Brain microvascular endothelial cell (primary cell): ENCODE measurements around the gene PTPRA.
"Not testable (repeated sequence)": the region's sequence is repeated elsewhere in the genome, so short reads cannot be mapped to it uniquely, and the experiment has no call there.

Experiments
- DNase-seq: peaks from one replicate; pipeline ENCODE4 v3.0.0-alpha.2; 2020
- H3K27ac ChIP-seq: fragments of 250-450 bp; sonication (Bioruptor Pico); 2 replicates; pipeline ENCODE4 v1.5.1; 2020; ENCODE audit warnings: mild to moderate bottlenecking, moderate library complexity
- H3K27me3 ChIP-seq: fragments of 250-450 bp; sonication (Bioruptor Pico); replicated peaks from 2 replicates; pipeline ENCODE4 v1.5.1; 2020; ENCODE audit warnings: mild to moderate bottlenecking
- H3K36me3 ChIP-seq: fragments of 250-450 bp; sonication (Bioruptor Pico); replicated peaks from 2 replicates; pipeline ENCODE4 v1.5.1; 2020; ENCODE audit warnings: mild to moderate bottlenecking
- H3K4me3 ChIP-seq: 2 replicates; pipeline ENCODE4 v1.5.1; 2011; ENCODE audit warnings: low read depth, mild to moderate bottlenecking, control low read depth, low read length, moderate library complexity
- in situ Hi-C: cut with HindIII; loops from 2 replicates; pipeline ENCODE4 v1.10.0; 2017; ENCODE audit warnings: low sequenced_read_pairs, low pct_ligation_motif_present
- TF ChIP-seq, protein P1 (sequence below): IDR thresholded peaks from 2 replicates; pipeline ENCODE4 v1.5.1; 2011; ENCODE audit warnings: low read depth, mild to moderate bottlenecking, moderate library complexity, low read length, control low read depth, inconsistent platforms; ENCODE audit errors: missing control alignments

The PTPRA gene

DNA sequence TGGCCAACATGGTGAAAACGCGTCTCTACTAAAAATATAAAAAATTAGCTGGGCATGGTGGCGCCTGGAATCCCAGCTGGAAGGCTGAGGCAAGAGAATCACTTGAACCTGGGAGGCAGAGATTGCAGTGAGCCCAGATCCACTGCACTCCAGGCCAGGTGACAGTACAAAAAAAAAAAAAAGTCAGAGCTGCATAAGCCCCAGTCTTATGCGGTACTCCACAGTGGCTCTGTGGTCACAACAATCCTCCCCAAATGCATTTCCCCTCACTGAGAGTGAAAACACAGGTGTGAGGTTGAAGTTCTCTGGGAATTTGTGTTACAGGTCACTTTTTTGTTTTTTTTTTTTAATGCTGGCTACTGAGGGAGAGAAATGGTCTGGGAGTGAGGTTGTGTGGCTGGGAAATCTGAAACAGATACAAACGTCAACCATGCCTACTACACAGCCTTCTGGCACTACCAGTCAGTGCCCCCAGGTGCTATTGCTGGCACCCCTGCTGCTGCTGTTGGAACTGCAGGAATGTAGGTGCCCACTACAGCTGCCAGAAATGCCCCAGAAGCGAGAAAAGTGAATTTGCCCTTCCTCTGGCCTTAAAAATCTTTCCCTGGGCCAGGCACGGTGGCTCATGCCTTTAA, 178.2 kb downstream of the PTPRA start:
- Histone ChIP-seq H3K36me3 (peaks cover 20% of the 10 kb centered on the region), H3K27ac (no peak overlapping the region), H3K27me3 (no peaks in the 10 kb centered on the region), H3K4me3 (no peak overlapping the region)
- no peak for DNase-seq
- TF ChIP-seq, protein P1, sequence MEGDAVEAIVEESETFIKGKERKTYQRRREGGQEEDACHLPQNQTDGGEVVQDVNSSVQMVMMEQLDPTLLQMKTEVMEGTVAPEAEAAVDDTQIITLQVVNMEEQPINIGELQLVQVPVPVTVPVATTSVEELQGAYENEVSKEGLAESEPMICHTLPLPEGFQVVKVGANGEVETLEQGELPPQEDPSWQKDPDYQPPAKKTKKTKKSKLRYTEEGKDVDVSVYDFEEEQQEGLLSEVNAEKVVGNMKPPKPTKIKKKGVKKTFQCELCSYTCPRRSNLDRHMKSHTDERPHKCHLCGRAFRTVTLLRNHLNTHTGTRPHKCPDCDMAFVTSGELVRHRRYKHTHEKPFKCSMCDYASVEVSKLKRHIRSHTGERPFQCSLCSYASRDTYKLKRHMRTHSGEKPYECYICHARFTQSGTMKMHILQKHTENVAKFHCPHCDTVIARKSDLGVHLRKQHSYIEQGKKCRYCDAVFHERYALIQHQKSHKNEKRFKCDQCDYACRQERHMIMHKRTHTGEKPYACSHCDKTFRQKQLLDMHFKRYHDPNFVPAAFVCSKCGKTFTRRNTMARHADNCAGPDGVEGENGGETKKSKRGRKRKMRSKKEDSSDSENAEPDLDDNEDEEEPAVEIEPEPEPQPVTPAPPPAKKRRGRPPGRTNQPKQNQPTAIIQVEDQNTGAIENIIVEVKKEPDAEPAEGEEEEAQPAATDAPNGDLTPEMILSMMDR: peak; percentile 15
- in situ Hi-C loops: no loop called here

DNA sequence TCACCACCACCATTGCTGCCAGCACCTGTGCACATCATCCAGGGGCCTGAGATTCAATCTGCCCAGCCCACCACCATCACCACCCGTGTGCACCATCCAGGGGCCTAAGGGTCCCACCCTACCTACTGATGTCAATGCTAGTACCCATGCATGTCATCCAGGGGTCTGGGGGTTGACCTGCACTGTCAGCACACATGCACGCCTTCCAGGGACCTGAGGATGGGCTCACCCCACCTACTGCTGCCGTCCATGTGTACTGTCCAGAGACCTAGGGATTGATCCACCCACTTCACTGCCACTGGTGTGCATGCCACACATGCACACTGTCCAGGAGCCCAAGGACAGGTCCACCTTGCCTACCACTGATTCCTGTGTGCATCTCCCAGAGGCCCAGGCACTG, 186.2 kb downstream of the PTPRA start:
- in situ Hi-C loops: no loop called here
- no peaks in the 10 kb centered on the region for H3K27me3 ChIP-seq
- DNase-seq: no peak
- H3K27ac ChIP-seq: no peak overlapping the region
- no peaks in the 10 kb centered on the region for H3K36me3 ChIP-seq
- no peak overlapping the region for H3K4me3 ChIP-seq
- TF ChIP-seq, protein P1: no peak

DNA sequence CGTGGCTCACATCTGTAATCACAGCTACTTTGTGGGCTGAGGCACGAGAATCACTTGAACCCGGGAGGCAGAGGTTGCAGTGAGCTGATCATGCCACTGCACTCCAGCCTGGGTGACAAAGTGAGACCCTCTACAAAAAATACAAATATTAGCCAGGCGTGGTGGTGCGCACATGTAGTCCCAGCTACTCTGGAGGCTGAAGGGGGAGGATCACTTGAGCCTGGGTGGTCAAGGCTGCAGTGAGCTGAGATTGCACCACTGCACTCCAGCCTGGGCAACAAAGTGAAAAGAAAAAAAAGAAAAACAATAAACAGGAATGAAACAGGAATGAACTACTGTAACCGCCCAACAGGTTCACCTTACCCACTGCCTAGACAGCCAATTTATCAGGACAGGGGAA, 190.8 kb downstream of the PTPRA start:
- H3K36me3 ChIP-seq, H3K27me3 ChIP-seq, H3K4me3 ChIP-seq, H3K27ac ChIP-seq, DNase-seq, in situ Hi-C loops: not testable (repeated sequence)

DNA sequence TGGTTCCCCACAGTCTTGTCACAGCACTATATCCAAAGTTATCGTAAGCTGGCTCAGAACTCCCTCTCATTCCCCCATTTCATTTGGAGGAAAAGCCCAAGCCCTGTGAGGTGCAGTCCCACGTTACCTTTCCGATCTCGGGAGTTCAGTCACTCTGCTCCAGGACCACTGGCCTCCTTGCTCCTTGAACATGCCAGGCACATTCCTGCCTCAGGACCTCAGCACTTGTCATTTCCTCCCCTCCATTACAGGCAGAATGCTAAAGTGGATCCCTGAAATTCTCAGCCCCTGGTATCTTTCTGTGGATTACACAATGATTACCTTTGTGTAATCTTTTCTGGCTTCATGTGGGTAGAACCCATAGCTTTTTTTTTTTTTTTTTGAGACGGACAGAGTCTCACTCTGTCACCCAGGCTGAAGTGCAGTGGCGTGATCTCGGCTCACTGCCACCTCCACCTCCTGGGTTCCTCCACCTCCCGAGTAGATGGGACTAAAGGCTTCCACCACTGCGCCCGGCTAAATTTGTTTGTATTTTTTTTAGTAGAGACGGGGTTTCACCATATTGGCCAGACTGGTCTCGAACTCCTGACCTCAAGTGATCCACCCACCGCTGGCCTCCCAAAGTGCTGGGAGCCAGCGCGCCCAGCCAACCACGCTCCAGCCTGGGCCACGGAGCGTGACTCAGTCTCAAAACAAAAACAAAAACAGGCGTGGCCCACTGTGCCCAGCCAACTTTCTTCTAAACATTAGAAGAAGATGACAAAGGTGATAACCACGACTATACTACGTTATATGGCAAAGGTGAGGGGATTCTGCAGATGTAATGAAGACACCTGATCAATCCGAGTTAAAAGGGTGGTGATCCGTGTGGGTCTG, 194.1 kb downstream of the PTPRA start:
- Histone ChIP-seq H3K27ac (no peak overlapping the region), H3K36me3 (no peaks in the 10 kb centered on the region), H3K4me3 (no peak overlapping the region), H3K27me3 (peaks cover 7% of the 10 kb centered on the region)
- no peak for DNase-seq
- in situ Hi-C loops: no loop called here
- TF ChIP-seq, protein P1: no peak

DNA sequence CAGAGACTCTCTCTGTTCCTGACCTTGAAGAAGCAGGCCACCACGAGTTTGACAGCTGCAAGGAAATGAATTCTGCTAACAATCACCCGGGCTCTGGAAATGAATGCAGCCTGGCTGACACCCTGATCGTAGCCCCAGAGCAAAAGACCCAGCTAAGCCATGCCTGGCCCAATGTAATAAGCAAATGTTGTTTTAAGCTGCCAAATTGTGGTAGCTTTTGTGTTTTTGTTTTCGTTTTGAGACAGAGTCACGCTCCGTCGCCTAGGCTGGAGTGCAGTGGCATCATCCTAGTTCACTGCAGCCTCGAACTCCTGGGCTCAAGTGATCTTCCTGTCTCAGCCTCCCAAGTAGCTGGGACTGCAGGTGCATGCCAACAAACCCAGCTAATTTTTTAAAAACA, 194.8 kb downstream of the PTPRA start:
- H3K36me3 ChIP-seq: no peaks in the 10 kb centered on the region
- no peak overlapping the region for H3K4me3 ChIP-seq
- no peak overlapping the region for H3K27ac ChIP-seq
- TF ChIP-seq, protein P1: no peak
- in situ Hi-C loops: no loop called here
- DNase-seq: no peak
- H3K27me3 ChIP-seq: peaks cover 7% of the 10 kb centered on the region

DNA sequence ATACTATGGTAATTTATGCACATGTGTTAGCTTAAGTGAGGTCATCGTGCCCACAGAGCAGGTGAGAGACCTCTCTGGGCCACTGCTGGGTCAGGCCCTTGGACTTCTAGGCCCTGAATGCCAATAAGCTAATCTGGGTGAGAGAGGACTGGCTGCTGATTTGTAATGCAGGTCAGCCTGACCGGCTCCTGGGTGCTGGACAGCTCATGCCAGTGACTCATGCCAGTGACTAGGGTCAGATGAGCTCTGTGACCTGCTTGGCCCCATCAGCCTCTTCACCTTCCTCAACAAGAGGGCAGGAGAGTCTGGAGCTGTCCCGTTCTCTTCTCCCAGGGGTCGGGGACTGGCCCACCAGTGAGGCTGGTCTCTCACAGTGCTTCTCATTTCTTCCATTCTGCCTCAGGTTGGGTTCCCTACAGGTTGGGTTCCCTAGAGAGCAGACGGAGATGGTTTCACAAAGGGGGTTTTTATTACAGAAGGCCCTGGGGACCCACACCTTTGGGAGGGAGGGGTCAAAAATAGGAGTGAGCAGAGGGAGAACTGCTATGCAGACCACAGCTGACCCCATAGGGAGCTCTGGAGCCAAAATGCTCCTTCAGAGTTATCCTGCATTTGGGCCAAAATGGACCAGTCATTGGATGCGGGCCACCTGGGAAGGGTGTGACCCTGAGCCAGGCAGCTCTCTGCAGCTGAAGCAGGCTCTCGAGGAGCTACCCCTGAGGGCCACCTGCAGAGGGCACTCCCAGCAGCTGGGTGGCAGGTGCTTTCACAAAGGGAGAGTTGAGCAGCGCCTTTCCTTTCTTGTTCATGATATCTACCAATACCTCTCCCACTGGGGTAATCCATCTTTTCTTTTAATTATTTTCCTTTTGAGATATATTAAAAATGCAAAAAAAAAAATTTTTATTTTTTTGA, 196.0 kb downstream of the PTPRA start:
- Histone ChIP-seq H3K27ac (no peak overlapping the region), H3K4me3 (no peak overlapping the region), H3K36me3 (no peaks in the 10 kb centered on the region), H3K27me3 (peaks cover 7% of the 10 kb centered on the region)
- DNase-seq: peak; percentile 11
- TF ChIP-seq, protein P1: peak; percentile 6
- in situ Hi-C loops: no loop called here
